Astrocyte of the cerebellum (primary cell): ENCODE results near the gene THADA.
"Not testable (repeated sequence)": the region's sequence is repeated elsewhere in the genome, so short reads cannot be mapped to it uniquely, and the experiment has no call there.

Source experiments
- DNase-seq: peaks from one replicate; pipeline ENCODE4 v3.0.0-alpha.2; 2011; ENCODE audit warnings: low read depth
- H3K4me3 ChIP-seq: 2 replicates; pipeline ENCODE4 v1.5.1; 2011; ENCODE audit warnings: mild to moderate bottlenecking, low read depth, low read length, moderate library complexity
- CTCF ChIP-seq: IDR thresholded peaks from 2 replicates; pipeline ENCODE4 v1.5.1; 2012; ENCODE audit warnings: low read length, low read depth, moderate library complexity, mild to moderate bottlenecking; ENCODE audit errors: missing control alignments
- in situ Hi-C: cut with HindIII; loops from 2 replicates; pipeline ENCODE4 v1.10.0; 2017; ENCODE audit warnings: low sequenced_read_pairs

THADA gene

DNA sequence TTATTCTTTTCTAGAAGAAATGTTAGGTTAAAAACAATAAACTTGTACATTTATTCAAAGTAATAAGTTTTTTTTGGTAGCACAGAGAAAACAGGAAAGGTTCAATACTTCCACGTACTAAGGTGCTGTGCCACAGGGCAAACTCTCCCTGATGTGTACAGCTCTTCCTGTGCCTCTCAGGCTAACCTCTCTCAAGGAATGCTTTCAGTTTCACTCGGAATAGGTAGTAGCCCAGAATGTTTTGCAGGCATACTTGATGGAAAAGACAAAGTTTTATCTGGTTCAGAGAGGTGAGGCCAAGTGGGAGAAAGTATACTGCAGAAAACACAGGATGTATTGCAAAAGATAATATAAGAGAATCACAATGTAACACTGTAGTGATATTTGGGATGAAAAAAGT lies 198.4 kb downstream of the THADA start:
- in situ Hi-C loops = no loop called here
- no peak for TF ChIP-seq CTCF
- DNase-seq = no peak
- no peak overlapping the region for H3K4me3 ChIP-seq

DNA sequence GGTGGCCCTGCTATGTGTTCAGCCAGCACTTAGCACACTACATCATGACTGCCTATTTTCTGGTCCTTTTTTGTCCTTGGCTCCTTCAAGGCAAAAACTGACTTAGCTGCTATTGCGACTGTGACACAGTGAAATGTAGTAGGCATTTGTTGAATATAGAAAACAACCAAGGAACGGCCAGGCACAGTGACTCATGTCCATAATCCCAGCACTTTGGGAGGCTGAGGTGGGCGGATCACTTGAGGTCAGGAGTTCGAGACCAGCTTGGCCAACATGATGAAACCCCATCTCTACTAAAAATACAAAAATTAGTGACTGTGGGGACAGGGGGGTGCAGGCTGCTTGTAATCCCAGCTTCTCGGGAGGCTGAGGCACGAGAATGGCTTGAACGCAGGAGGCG lies 199.5 kb downstream of the THADA start:
- H3K4me3 ChIP-seq, DNase-seq, in situ Hi-C loops: not testable (repeated sequence)

DNA sequence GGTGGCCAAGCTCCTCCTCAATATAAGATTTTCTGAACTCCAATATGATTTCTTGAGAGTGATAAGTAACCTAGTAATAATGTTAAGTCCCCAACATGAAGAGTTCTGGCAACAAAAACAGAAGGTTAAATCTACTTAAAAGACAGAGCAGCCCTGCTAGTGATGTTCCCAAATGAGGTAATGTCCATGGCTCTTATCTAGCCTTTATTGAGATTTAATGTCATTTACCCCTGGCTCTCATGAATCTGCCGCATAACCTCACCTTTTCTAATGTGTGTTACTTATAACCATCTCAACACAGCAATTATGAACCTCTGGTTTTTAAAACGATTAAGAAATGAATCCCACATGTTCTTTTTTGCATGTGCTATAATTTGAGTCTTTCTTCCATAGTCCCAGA lies 201.9 kb downstream of the THADA start:
- TF ChIP-seq CTCF = no peak
- in situ Hi-C loops = no loop called here

DNA sequence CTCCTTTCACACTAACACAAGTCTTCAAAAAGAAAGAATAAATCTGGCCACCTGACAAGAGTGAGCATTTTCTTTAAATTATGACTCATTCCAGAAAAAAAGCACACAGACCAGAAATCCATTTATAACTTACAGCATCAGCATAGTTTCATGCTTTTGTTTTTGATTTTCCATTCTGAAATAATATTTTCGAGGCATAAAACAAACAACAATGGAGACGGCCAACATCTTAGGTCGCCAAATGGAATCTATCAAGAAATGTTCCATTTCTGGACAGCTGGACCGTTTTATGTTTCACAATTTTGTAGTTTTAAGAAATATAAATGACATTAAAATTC lies 204.0 kb downstream of the THADA start:
- no peak overlapping the region for H3K4me3 ChIP-seq
- in situ Hi-C loops = no loop called here
- no peak for TF ChIP-seq CTCF
- no peak for DNase-seq

More for the DNA sequence above, 201.9 kb downstream of the THADA start:
- no peak overlapping the region for H3K4me3 ChIP-seq
- no peak for DNase-seq

DNA sequence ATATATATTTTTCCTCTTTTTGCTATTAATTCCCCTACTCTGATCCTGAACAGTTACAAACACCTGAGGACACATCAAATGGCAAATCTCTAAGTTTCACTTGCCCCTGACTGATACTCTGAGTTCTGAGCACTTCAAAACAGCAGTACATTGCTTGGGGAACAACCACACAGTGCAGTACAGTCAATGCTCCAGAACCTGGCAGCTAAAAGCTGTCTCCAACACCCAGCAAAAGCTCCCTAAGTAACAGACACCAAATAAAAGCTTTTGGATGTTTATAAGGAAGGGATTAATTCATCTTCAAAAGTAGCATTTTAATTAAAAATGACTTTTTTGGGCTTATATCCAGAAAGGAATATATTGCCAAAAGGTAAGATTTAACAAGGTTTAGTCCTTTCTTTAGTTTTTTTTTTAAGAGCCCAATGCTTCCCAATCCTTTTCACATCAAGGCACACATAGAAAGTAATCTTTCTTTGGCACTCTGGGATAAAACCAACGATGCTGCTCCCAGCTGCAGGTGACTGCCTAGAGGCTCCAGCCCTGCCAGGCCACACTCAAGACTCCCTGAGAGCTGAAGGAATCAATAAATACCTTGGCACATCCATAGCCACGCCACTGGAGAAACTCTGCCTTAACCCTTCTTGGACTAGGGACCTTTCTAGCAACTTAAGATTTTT lies 204.5 kb downstream of the THADA start:
- in situ Hi-C loops = no loop called here
- no peak overlapping the region for H3K4me3 ChIP-seq
- TF ChIP-seq CTCF = no peak
- DNase-seq = no peak

DNA sequence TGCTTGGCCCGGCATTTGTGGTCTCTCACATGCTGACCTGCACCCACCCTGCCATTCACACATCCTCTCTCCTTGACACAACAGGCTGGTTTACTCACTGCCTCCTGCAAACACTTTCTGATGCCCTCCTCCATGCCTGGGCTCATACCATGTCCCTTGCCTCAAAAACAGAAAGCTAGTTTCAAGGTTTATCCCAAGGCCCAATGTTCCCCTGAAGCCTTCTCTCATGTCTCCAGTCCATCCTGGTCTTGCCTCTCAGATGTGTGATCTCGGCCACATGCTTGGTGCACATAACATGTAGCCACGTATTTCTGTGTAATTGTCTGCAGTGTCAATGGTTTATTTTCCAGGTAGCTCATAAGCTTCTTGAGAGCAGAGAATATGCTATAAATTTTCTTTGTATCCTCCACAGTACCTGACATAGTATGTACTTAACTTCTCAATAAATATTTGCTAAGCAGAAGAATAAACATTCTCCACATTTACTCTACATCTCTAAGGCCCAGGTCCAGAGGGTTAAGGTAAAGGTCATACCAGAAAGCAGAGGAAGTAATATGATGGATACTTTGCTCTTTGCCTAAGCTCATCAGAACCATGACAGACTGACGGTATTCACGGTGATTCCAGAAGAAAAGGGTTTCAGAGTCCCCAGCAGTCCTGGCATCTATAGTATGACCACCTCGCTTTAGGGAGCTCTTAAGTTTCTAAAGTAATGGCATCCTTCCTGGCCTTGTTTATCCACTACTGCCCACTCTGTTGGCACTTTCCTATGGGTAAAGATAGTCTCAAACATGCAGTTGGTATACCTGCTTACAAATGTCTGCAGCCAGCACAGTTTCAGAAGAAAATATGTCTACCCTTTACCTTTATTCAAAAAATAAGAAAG lies 206.0 kb downstream of the THADA start:
- no peak for DNase-seq
- in situ Hi-C loops = no loop called here
- H3K4me3 ChIP-seq = no peak overlapping the region
- no peak for TF ChIP-seq CTCF

- TF ChIP-seq CTCF = no peak
- H3K4me3 ChIP-seq = no peak overlapping the region
- in situ Hi-C loops = no loop called here
- DNase-seq = no peak
Measured at GRCh38 chr2:43388371-43388770, 207.5 kb downstream of the THADA start.
